HCT116 (cell line): ENCODE results near the gene SLC22A4. TPM values are rescaled to one million over a fixed set of nuclear protein-coding genes. Genes with fewer than 3 reads are reported as not detected.

Source experiments
- ATAC-seq: fragments of 200-7000 bp; cut with Tn5 transposase; 2 replicates; pipeline ENCODE4 v1.9.1; 2020; ENCODE audit warnings: mild to moderate bottlenecking, moderate library complexity
- BruUV-seq: library from RNA; stranded (reverse); fragments of 400-500 nt; replicated peaks from 2 replicates; lab custom pipeline; 2021; lab: Mats Ljungman, UMichigan
- CTCF ChIA-PET: fragments of 300-600 bp; sonication (Branson Sonifier 250); formaldehyde crosslinking; loops from one replicate; lab custom pipeline; 2021; ENCODE audit warnings: antibody characterized with exemption; lab: Charles Lee
- POLR2A ChIA-PET: fragments of 300-600, 350-600 bp; sonication (Branson Sonifier 250); formaldehyde crosslinking; loops from one replicate; lab custom pipeline; 2021; ENCODE audit warnings: antibody characterized with exemption; lab: Charles Lee
- RAD21 ChIA-PET, 2 experiments: fragments of 300-600 bp; sonication (Branson Sonifier 250); formaldehyde crosslinking; loops; one replicate each; lab custom pipeline; 2023; ENCODE audit warnings: low total read pairs in 2 of 2; ENCODE audit not compliant: uncharacterized antibody in 2 of 2, unreplicated experiment in 2 of 2, low non-redundant PET in 1 of 2; lab: Charles Lee
- DNase-seq: peaks from one replicate; pipeline ENCODE4 v3.0.0-alpha.2; 2010; ENCODE audit warnings: low read depth, low spot score
- H2AFZ ChIP-seq: fragments of 200-600 bp; shearing (Covaris generic), sonication (generic); 2 replicates; pipeline ENCODE4 v1.6.1; 2017; ENCODE audit warnings: low read depth, mixed run types, mixed read lengths, antibody characterized with exemption, low read length; ENCODE audit not compliant: poor library complexity, severe bottlenecking
- H3K27ac ChIP-seq: 2 replicates; pipeline ENCODE4 v1.5.1; 2012; ENCODE audit warnings: low read depth, low read length
- H3K27me3 ChIP-seq: fragments of 200-600 bp; sonication (generic); 2 replicates; pipeline ENCODE4 v1.6.1; 2016; ENCODE audit warnings: mixed run types, low read length, mixed read lengths; ENCODE audit not compliant: insufficient read depth
- H3K36me3 ChIP-seq, 2 experiments: fragments of 200-500 bp in 1 of 2; fragments of 200-600 bp in 1 of 2; sonication (Bioruptor generic) in 1 of 2; sonication (generic) in 1 of 2; 2 replicates each; pipeline versions ENCODE4 v1.5.1 to v1.6.1; 2014 to 2016; ENCODE audit warnings: low read length in 2 of 2, inconsistent platforms in 1 of 2, mixed read lengths in 1 of 2, mixed run types in 1 of 2; ENCODE audit not compliant: insufficient read depth in 2 of 2, control insufficient read depth in 1 of 2
- H3K4me1 ChIP-seq, 2 experiments: fragments of 200-600 bp in 1 of 2; sonication (generic) in 1 of 2; 2 replicates each; pipeline versions ENCODE4 v1.5.1 to v1.6.1; 2012 to 2017; ENCODE audit warnings: low read length in 2 of 2, inconsistent platforms in 1 of 2, mild to moderate bottlenecking in 1 of 2, mixed read lengths in 1 of 2, mixed run types in 1 of 2, moderate library complexity in 1 of 2; ENCODE audit not compliant: insufficient read depth in 2 of 2, control insufficient read depth in 1 of 2
- H3K4me2 ChIP-seq: fragments of 200-600 bp; sonication (generic); 2 replicates; pipeline ENCODE4 v1.6.1; 2017; ENCODE audit warnings: mixed run types, low read length, mixed read lengths
- H3K4me3 ChIP-seq, 2 experiments: fragments of 200-600 bp in 1 of 2; sonication (generic) in 1 of 2; replicated peaks in 1 of 2; 2 replicates each; pipeline ENCODE4 v1.5.1; 2011 to 2016; ENCODE audit warnings: low read length in 2 of 2, control low read depth in 1 of 2, low read depth in 1 of 2, mild to moderate bottlenecking in 1 of 2, mixed read lengths in 1 of 2, mixed run types in 1 of 2
- H3K79me2 ChIP-seq: fragments of 200-600 bp; sonication (generic); 2 replicates; pipeline ENCODE4 v1.6.1; 2017; ENCODE audit warnings: mild to moderate bottlenecking, mixed run types, low read length, moderate library complexity, mixed read lengths; ENCODE audit not compliant: insufficient read depth
- H3K9ac ChIP-seq: fragments of 200-600 bp; sonication (generic); 2 replicates; pipeline ENCODE4 v1.6.1; 2016; ENCODE audit warnings: low read length, mixed read lengths
- H3K9me2 ChIP-seq: fragments of 200-600 bp; sonication (generic), shearing (Covaris generic); 2 replicates; pipeline ENCODE4 v1.6.1; 2017; ENCODE audit warnings: mixed run types, mild to moderate bottlenecking, moderate library complexity; ENCODE audit not compliant: insufficient read depth
- H3K9me3 ChIP-seq, 2 experiments: fragments of 200-500 bp in 1 of 2; fragments of 200-600 bp in 1 of 2; sonication (Bioruptor generic) in 1 of 2; sonication (generic) in 1 of 2; 2 replicates each; pipeline ENCODE4 v1.6.1; 2014 to 2017; ENCODE audit warnings: low read length in 2 of 2, mixed read lengths in 2 of 2, inconsistent platforms in 1 of 2, low read depth in 1 of 2, mild to moderate bottlenecking in 1 of 2, mixed run types in 1 of 2, moderate library complexity in 1 of 2; ENCODE audit not compliant: control insufficient read depth in 1 of 2, insufficient read depth in 1 of 2
- H4K20me1 ChIP-seq: fragments of 200-600 bp; sonication (generic), shearing (Covaris generic); 2 replicates; pipeline ENCODE4 v1.6.1; 2017; ENCODE audit warnings: mixed run types, mild to moderate bottlenecking, moderate library complexity; ENCODE audit not compliant: insufficient read depth
- CBX3 ChIP-seq: IDR thresholded peaks from 2 replicates; pipeline ENCODE4 v1.6.1; 2012; ENCODE audit warnings: low read depth
- CTCF ChIP-seq, 3 experiments: fragments of 200-600 bp in 1 of 3; sonication (generic) in 1 of 3; IDR thresholded peaks in 2 of 3; conservative IDR thresholded peaks in 1 of 3; 2 replicates each; pipeline ENCODE4 v1.5.1; 2012 to 2017; ENCODE audit warnings: low read depth in 2 of 3, low read length in 2 of 3, antibody characterized with exemption in 1 of 3, borderline replicate concordance in 1 of 3, control low read depth in 1 of 3, mild to moderate bottlenecking in 1 of 3, mixed read lengths in 1 of 3, mixed run types in 1 of 3, moderate library complexity in 1 of 3; ENCODE audit not compliant: insufficient read depth in 1 of 3
- ELF1 ChIP-seq: IDR thresholded peaks from 2 replicates; pipeline ENCODE4 v1.6.1; 2012; ENCODE audit warnings: low read depth, borderline replicate concordance
- EZH2 ChIP-seq: fragments of 200-600 bp; sonication (generic); IDR thresholded peaks from 2 replicates; pipeline ENCODE4 v1.6.1; 2017; ENCODE audit warnings: antibody characterized with exemption, mixed run types
- EZH2phosphoT487 ChIP-seq: fragments of 200-600 bp; IDR thresholded peaks from 2 replicates; pipeline ENCODE4 v1.6.1; 2018; ENCODE audit warnings: antibody characterized with exemption, borderline replicate concordance
- FOSL1 ChIP-seq: IDR thresholded peaks from 2 replicates; pipeline ENCODE4 v1.6.1; 2012; ENCODE audit warnings: low read depth
- JUND ChIP-seq: IDR thresholded peaks from 2 replicates; pipeline ENCODE4 v1.6.1; 2012
- POLR2A ChIP-seq: IDR thresholded peaks from 2 replicates; pipeline ENCODE4 v1.7.0; 2011; ENCODE audit warnings: borderline replicate concordance; ENCODE audit not compliant: insufficient read depth, insufficient read length; ENCODE audit errors: extremely low read depth
- REST ChIP-seq: IDR thresholded peaks from 2 replicates; pipeline ENCODE4 v1.6.1; 2012; ENCODE audit warnings: low read depth
- SP1 ChIP-seq: IDR thresholded peaks from 2 replicates; pipeline ENCODE4 v1.6.1; 2012; ENCODE audit warnings: low read depth
- TCF7L2 ChIP-seq: IDR thresholded peaks from 2 replicates; pipeline ENCODE4 v1.7.0; 2011; ENCODE audit warnings: borderline replicate concordance, inconsistent platforms; ENCODE audit not compliant: insufficient read depth, insufficient read length; ENCODE audit errors: extremely low read depth
- YY1 ChIP-seq: IDR thresholded peaks from 2 replicates; pipeline ENCODE4 v1.6.1; 2011; ENCODE audit warnings: low read length, low read depth, moderate library complexity, mild to moderate bottlenecking; ENCODE audit not compliant: insufficient replicate concordance; ENCODE audit errors: extremely low read depth
- ZBTB33 ChIP-seq: IDR thresholded peaks from 2 replicates; pipeline ENCODE4 v1.6.1; 2011; ENCODE audit warnings: mild to moderate bottlenecking, low read length, moderate library complexity; ENCODE audit not compliant: insufficient replicate concordance; ENCODE audit errors: extremely low read depth
- ZNF274 ChIP-seq: fragments of 200-500 bp; sonication (Bioruptor generic); IDR thresholded peaks from 2 replicates; pipeline ENCODE4 v1.6.1; 2014; ENCODE audit warnings: mild to moderate bottlenecking, low read depth, low read length, inconsistent platforms
- intact Hi-C: fragments of 100-400 bp; cut with micrococcal nuclease; formaldehyde crosslinking; loops from 2 replicates; pipeline ENCODE4 v1.10.0; 2022
- total RNA-seq: library from RNA; stranded (reverse); gene quantifications from one replicate; pipeline ENCODE4 v1.2.1, GENCODE V29; 2021; ENCODE audit not compliant: unreplicated experiment

SLC22A4 gene
- total RNA-seq, 1 experiment from 2014 or later, result 0.59 TPM

GRCh38 chr5:132263548-132264261, 30.5 kb upstream of the SLC22A4 start:
- no peaks in the 10 kb centered on the region for H3K36me3 ChIP-seq
- peak overlapping the region; percentile 20; the same call in 1 of the 2 replicates for H3K4me2 ChIP-seq
- H3K9me3 ChIP-seq, result no peaks in the 10 kb centered on the region
- H3K4me3 ChIP-seq, result no peak overlapping the region
- no peak for DNase-seq
- H3K27ac ChIP-seq, result no peak overlapping the region
- no peak overlapping the region for H3K9ac ChIP-seq
- BruUV-seq, result no TSS peak
- H3K9me2 ChIP-seq, result no peaks in the 10 kb centered on the region
- no peaks in the 10 kb centered on the region for H4K20me1 ChIP-seq
- ChIA-PET RAD21 (no interaction called here), CTCF (interaction anchor here (1.0 to 1.2 kb wide), 2 partner anchors 25 to 26 kb away, joined by 3 to 4 read pairs; no protein-coding TSS in a partner anchor), POLR2A (no interaction called here)
- no peaks in the 10 kb centered on the region for H3K79me2 ChIP-seq
- TF ChIP-seq ZBTB33 (no peak), FOSL1 (no peak), ZNF274 (no peak), JUND (no peak), EZH2 (no peak), REST (no peak), POLR2A (no peak), EZH2phosphoT487 (no peak), ELF1 (no peak), YY1 (no peak), SP1 (no peak), CBX3 (no peak), TCF7L2 (no peak), CTCF (IDR thresholded peaks at IDR 0.05 in 2 of 3, conservative IDR thresholded peaks at IDR 0.05 in 1 of 3; ENCODE audit: borderline replicate concordance in 1 of 3, insufficient read depth in 1 of 3, low read depth in 2 of 3, low read length in 2 of 3) (no peak)
- no peak overlapping the region for H2AFZ ChIP-seq
- H3K27me3 ChIP-seq, result no peaks in the 10 kb centered on the region
- intact Hi-C loops, result no loop called here
- no peak for ATAC-seq
- H3K4me1 ChIP-seq, result peaks cover 27 to 71% of the 10 kb centered on the region in 2 experiments
